Panc1 (cell line): Measurements from ENCODE around the gene F11R. TPM values are rescaled to one million over a fixed set of nuclear protein-coding genes. Genes with fewer than 3 reads are reported as not detected.

Experiments used
- ATAC-seq: fragments of 200-7000 bp; cut with Tn5 transposase; 2 replicates; pipeline ENCODE4 v1.9.1; 2020; ENCODE audit warnings: mild to moderate bottlenecking, moderate library complexity
- BruUV-seq: library from RNA; stranded (reverse); fragments of 400-500 nt; replicated peaks from 2 replicates; lab custom pipeline; 2021; lab: Mats Ljungman, UMichigan
- CTCF ChIA-PET: fragments of 300-600 bp; sonication (Branson Sonifier 250); formaldehyde crosslinking; loops from one replicate; lab custom pipeline; 2022; ENCODE audit warnings: antibody characterized with exemption; lab: Charles Lee
- POLR2A ChIA-PET: fragments of 300-600 bp; sonication (Branson Sonifier 250); formaldehyde crosslinking; loops from one replicate; lab custom pipeline; 2022; ENCODE audit warnings: antibody characterized with exemption; lab: Charles Lee
- DNase-seq: peaks from one replicate; pipeline ENCODE4 v3.0.0-alpha.2; 2010; ENCODE audit warnings: low read depth, low spot score
- H3K27ac ChIP-seq: 2 replicates; pipeline ENCODE4 v1.5.1; 2011; ENCODE audit warnings: mild to moderate bottlenecking, low read length, inconsistent platforms
- H3K27me3 ChIP-seq: fragments of 200-500 bp; sonication (Bioruptor generic); 2 replicates; pipeline ENCODE4 v1.6.0; 2014; ENCODE audit warnings: low read length, inconsistent platforms; ENCODE audit not compliant: control insufficient read depth, insufficient read depth
- H3K36me3 ChIP-seq: fragments of 200-500 bp; sonication (Bioruptor generic); 2 replicates; pipeline ENCODE4 v1.5.1; 2014; ENCODE audit warnings: inconsistent platforms, mild to moderate bottlenecking, low read length, moderate library complexity; ENCODE audit not compliant: control insufficient read depth, insufficient read depth
- H3K4me1 ChIP-seq: 2 replicates; pipeline ENCODE4 v1.5.1; 2011; ENCODE audit warnings: inconsistent platforms, mild to moderate bottlenecking, low read length, moderate library complexity; ENCODE audit not compliant: control insufficient read depth, insufficient read depth
- H3K4me3 ChIP-seq, 2 experiments: 2 replicates each; pipeline ENCODE4 v1.5.1; 2011 to 2012; ENCODE audit warnings: low read depth in 2 of 2, low read length in 2 of 2, mild to moderate bottlenecking in 2 of 2, inconsistent platforms in 1 of 2, moderate library complexity in 1 of 2
- H3K9me3 ChIP-seq: fragments of 200-500 bp; sonication (Bioruptor generic); 2 replicates; pipeline ENCODE4 v1.5.1; 2014; ENCODE audit warnings: low read depth, mild to moderate bottlenecking, inconsistent platforms, low read length, moderate library complexity; ENCODE audit not compliant: control insufficient read depth, insufficient read depth
- POLR2AphosphoS5 ChIP-seq: IDR thresholded peaks from 2 replicates; pipeline ENCODE4 v1.6.1; 2012; ENCODE audit warnings: mild to moderate bottlenecking, low read depth, low read length, moderate library complexity
- SIN3A ChIP-seq: IDR thresholded peaks from 2 replicates; pipeline ENCODE4 v1.6.1; 2012; ENCODE audit warnings: low read depth, mild to moderate bottlenecking, low read length, moderate library complexity, borderline replicate concordance; ENCODE audit not compliant: insufficient read depth
- TCF7L2 ChIP-seq: IDR thresholded peaks from 2 replicates; pipeline ENCODE4 v1.6.1; 2011; ENCODE audit warnings: mild to moderate bottlenecking, low read depth, low read length, inconsistent platforms
- in situ Hi-C: cut with HindIII; loops from 2 replicates; pipeline ENCODE4 v1.10.0; 2016; ENCODE audit warnings: low sequenced_read_pairs, low pct_unique_long_range_greater_than_20kb
- intact Hi-C: fragments of 100-400 bp; cut with micrococcal nuclease; formaldehyde crosslinking; loops from one replicate; pipeline ENCODE4 v1.10.0; 2022; ENCODE audit not compliant: unreplicated experiment
- total RNA-seq: library from RNA; stranded (reverse); gene quantifications from one replicate; pipeline ENCODE4 v1.2.1, GENCODE V29; 2021; ENCODE audit not compliant: unreplicated experiment
- TF ChIP-seq, protein P1 (sequence below): fragments of 450-650 bp; IDR thresholded peaks from 2 replicates; pipeline ENCODE4 v1.5.1; 2017; ENCODE audit warnings: mild to moderate bottlenecking
- TF ChIP-seq, protein P2 (sequence below), 2 experiments: IDR thresholded peaks; 2 replicates each; pipeline ENCODE4 v1.6.1; 2011 to 2012; ENCODE audit warnings: low read depth in 2 of 2, control low read depth in 1 of 2, low read length in 1 of 2, mild to moderate bottlenecking in 1 of 2, moderate library complexity in 1 of 2; ENCODE audit not compliant: insufficient read depth in 1 of 2

Gene F11R
- total RNA-seq, 1 experiment from 2014 or later = 63.0 TPM

DNA sequence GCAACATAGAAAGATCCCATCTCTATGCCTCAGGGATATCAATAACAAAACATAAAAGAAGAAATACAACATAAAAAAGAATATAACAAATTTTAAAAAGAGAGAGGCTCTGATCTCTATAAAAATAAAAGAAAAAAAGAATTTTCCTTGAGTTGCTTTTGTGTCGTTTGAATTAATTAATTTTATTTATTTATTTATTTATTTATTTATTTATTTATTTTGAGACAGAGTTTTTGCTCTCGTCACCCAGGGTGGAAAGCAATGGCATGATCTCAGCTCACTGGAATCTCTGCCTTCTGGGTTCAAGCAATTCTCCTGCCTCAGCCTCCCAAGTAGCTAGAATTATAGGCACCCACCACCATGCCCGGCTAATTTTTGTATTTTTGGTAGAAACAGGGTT, 8.5 kb downstream of the F11R start:
- Histone ChIP-seq H3K4me1 (peaks cover 11% of the 10 kb centered on the region), H3K4me3 (no peak overlapping the region), H3K9me3 (no peaks in the 10 kb centered on the region), H3K27ac (no peak overlapping the region), H3K36me3 (no peaks in the 10 kb centered on the region), H3K27me3 (no peaks in the 10 kb centered on the region)
- BruUV-seq = no TSS peak
- ChIA-PET CTCF (no interaction called here), POLR2A (no interaction called here)
- TF ChIP-seq, protein P1, sequence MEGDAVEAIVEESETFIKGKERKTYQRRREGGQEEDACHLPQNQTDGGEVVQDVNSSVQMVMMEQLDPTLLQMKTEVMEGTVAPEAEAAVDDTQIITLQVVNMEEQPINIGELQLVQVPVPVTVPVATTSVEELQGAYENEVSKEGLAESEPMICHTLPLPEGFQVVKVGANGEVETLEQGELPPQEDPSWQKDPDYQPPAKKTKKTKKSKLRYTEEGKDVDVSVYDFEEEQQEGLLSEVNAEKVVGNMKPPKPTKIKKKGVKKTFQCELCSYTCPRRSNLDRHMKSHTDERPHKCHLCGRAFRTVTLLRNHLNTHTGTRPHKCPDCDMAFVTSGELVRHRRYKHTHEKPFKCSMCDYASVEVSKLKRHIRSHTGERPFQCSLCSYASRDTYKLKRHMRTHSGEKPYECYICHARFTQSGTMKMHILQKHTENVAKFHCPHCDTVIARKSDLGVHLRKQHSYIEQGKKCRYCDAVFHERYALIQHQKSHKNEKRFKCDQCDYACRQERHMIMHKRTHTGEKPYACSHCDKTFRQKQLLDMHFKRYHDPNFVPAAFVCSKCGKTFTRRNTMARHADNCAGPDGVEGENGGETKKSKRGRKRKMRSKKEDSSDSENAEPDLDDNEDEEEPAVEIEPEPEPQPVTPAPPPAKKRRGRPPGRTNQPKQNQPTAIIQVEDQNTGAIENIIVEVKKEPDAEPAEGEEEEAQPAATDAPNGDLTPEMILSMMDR = no peak
- TF ChIP-seq SIN3A (no peak), TCF7L2 (no peak), POLR2AphosphoS5 (no peak)
- TF ChIP-seq, protein P2, sequence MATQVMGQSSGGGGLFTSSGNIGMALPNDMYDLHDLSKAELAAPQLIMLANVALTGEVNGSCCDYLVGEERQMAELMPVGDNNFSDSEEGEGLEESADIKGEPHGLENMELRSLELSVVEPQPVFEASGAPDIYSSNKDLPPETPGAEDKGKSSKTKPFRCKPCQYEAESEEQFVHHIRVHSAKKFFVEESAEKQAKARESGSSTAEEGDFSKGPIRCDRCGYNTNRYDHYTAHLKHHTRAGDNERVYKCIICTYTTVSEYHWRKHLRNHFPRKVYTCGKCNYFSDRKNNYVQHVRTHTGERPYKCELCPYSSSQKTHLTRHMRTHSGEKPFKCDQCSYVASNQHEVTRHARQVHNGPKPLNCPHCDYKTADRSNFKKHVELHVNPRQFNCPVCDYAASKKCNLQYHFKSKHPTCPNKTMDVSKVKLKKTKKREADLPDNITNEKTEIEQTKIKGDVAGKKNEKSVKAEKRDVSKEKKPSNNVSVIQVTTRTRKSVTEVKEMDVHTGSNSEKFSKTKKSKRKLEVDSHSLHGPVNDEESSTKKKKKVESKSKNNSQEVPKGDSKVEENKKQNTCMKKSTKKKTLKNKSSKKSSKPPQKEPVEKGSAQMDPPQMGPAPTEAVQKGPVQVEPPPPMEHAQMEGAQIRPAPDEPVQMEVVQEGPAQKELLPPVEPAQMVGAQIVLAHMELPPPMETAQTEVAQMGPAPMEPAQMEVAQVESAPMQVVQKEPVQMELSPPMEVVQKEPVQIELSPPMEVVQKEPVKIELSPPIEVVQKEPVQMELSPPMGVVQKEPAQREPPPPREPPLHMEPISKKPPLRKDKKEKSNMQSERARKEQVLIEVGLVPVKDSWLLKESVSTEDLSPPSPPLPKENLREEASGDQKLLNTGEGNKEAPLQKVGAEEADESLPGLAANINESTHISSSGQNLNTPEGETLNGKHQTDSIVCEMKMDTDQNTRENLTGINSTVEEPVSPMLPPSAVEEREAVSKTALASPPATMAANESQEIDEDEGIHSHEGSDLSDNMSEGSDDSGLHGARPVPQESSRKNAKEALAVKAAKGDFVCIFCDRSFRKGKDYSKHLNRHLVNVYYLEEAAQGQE (IDR thresholded peaks at IDR 0.05; ENCODE audit: insufficient read depth in 1 of 2, low read depth in 2 of 2, low read length in 1 of 2) = no peak
- DNase-seq (no peak), ATAC-seq (no peak)
- in situ Hi-C loops (no loop called here), intact Hi-C loops (no loop called here)

DNA sequence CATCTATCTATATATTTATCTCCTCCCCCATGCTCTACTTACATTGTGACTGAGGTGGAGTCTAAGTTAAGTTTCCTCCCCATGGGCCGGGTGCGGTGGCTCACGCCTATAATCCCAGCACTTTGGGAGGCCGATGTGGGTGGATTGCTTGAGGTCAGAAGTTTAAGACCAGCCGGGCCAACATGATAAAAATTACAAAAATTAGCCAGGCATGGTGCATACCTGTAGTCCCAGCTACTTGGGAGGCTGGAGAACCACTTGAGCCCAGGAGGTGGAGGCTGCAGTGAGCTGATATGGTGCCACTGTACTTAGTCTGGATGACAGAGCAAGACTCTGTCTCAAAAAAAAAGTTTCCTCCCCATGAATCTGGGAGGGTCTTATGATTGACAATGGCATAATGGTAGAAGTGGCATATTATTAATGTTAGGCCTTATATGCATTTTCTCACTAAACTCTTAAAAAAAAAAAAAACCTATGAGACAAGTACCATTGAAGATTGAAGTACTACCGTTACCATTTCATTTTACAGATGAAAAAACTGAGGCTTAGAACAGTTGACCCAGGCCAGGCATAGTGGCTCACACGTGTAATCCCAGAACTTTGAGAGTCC, 11.2 kb downstream of the F11R start:
- ChIA-PET CTCF (interaction anchor here (0.8 kb wide), 1 partner anchor 9 kb away, joined by 4 read pairs; no protein-coding TSS in a partner anchor), POLR2A (no interaction called here)
- ATAC-seq (no peak), DNase-seq (no peak)
- TF ChIP-seq, protein P2 (IDR thresholded peaks at IDR 0.05; ENCODE audit: insufficient read depth in 1 of 2, low read depth in 2 of 2, low read length in 1 of 2) = no peak
- no peak for TF ChIP-seq SIN3A
- TF ChIP-seq TCF7L2 = no peak
- TF ChIP-seq, protein P1 = no peak
- TF ChIP-seq POLR2AphosphoS5 = no peak
- Histone ChIP-seq H3K4me3 (no peak overlapping the region), H3K9me3 (no peaks in the 10 kb centered on the region), H3K4me1 (peaks cover 11% of the 10 kb centered on the region), H3K27me3 (no peaks in the 10 kb centered on the region), H3K27ac (no peak overlapping the region), H3K36me3 (no peaks in the 10 kb centered on the region)
- intact Hi-C loops (no loop called here), in situ Hi-C loops (no loop called here)
- BruUV-seq = no TSS peak
